T-helper 22 cell (primary cell): ENCODE measurements around the gene PLCB1.
"Not testable (repeated sequence)": the region's sequence is repeated elsewhere in the genome, so short reads cannot be mapped to it uniquely, and the experiment has no call there.

Experiments used
- DNase-seq: peaks from one replicate; pipeline ENCODE4 v3.0.0-alpha.2; 2020; ENCODE audit warnings: low read depth

PLCB1 gene

DNA sequence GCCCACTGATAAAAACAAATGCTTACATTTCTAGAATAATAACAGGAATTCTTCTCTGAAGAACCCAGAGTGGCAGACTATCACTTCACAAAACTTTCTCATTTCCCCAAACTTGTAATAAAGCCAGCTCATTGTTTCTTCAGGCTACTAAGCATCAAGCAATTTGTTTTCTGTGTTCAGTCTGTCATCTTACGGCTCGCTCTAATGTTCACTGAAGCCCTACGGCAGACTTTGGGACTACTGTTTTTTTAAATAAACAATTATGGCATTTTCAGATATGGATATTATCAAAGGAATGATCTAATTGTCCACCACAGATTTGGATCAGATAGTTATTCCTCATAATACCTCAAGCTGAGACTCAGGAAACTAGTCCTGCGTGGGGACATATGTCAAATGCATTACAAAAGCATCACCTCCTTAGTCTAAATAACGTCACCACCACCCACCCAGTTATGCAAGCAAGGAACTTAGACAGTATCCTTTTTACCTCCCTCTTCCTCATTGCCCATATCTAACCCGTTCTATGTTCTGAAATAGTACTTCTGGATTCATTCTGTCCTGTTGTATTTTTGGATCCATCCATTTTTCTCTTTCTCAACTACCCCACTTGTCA, 415.1 kb downstream of the PLCB1 start:
- DNase-seq = no peak

DNA sequence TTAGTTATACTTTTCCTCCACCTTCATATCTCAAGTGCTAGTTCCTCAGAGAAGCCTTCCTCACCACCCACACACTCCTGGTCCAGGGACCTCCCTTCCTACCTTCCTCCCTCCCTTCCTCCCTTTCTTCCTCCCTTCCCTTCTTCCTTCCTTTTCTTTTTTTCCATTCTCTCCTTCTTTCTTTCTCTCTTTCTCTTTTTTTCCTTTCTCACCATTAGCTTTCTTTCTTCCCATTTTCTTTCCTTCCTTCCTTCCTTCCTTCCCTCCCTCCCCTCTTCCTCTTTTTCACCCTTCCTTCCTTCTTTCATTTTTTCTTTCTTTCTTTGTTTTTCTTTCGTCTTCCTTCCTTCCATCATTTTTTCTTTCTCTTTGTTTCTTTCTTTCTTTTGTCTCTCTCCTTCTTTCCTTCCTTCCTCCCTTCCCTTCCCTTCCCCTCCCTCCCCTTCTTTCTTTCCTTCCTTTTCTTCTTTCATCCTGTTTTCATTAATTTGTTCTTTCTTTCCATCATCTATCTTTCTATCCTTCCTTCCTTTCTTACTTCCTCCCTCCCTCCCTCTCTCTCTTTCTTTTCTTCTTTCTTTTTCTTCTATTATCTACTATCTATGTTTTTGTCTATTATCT, 416.0 kb downstream of the PLCB1 start:
- DNase-seq = no peak

DNA sequence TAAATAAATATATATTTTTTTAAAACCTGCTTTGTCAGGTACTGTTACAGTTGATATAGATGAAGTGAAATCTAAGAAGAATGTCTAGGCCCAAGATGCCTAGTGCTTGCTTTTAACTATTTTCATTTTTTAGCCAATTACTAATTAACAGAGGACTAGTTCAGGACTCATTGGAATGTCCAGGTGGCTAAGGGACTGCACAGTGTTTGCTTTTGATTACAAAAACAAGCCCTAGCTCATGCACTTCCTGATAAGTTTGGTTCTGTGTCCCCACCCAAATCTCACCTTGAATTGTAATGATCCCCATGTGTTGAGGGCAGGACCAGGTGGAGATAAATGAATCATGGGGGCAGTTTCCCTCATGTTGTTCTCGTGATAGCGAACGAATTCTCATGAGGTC, 417.1 kb downstream of the PLCB1 start:
- DNase-seq = no peak

DNA sequence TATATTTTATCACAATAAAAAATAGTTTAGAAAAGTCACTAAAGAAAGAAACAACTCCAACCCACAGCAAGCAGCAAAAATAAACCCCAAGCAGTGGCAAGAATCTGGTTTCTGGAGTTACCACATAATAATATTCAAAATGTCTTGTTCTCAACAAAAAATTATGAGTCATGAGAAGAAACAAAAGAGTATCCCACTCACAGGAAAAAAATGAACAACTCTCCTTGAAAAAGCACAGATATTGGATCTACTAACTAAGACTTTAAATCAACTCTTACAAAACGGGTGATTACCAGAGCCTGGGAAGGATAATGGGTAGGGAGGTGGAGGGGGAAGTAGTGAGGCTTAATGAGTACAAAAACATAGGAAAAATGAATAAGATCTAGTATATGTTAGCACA, 425.6 kb downstream of the PLCB1 start:
- no peak for DNase-seq

DNA sequence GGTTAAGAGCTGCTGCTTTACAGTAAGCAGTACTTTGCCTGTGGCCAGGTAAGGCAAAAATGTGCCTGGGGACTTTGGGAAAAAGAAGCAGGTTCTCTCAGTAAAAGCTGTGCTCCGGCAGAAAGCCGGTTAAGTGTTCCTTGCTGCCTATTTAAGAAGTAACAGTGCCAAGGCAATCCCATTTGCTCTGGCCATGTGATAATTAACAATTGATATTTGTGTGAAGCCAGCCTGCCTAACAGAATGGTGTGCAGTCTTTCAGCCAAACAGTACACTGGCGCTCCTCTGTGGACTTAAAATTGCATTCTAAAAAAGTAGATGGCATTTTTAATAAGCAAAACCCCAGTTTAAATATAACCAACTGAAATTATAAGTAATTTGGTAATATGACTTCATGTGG, 430.3 kb downstream of the PLCB1 start:
- no peak for DNase-seq

DNA sequence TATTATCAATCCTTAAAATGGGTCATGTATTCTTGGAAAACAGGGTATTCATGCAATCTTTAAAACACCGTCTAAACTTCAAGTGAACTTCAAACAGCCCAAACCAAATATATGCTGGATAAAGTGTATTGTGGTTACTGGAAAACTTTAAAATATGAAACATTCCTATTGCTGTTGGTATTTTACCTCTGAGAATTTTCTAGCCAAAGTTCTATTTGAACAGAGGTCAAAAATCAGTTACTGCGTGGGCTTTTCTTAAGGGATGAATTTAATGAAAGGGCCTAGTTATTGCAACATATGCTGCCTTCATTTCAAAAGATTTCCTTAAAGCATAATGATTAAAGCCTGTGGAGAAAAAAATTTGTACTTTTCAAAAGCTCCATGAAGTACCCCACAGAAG, 436.0 kb downstream of the PLCB1 start:
- DNase-seq = no peak

DNA sequence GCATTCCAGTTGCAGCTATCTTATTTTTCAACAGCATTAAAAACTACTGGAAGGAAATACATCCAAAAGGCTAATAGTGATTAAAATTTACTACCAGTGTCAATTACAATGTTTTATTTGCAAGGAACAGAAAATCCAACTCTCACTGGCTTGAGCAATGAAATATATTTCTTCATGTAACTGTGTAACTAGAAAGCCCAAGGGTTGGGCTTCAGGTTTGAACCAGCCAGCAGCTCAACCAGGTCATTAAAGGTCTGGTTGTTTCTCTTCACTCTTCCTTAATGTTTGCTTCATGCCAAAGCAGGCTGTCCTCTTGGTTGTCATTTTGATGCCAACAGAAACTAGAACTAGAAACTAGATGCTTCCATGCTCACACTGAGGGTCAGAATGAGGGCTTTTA, 437.7 kb downstream of the PLCB1 start:
- DNase-seq = no peak

DNA sequence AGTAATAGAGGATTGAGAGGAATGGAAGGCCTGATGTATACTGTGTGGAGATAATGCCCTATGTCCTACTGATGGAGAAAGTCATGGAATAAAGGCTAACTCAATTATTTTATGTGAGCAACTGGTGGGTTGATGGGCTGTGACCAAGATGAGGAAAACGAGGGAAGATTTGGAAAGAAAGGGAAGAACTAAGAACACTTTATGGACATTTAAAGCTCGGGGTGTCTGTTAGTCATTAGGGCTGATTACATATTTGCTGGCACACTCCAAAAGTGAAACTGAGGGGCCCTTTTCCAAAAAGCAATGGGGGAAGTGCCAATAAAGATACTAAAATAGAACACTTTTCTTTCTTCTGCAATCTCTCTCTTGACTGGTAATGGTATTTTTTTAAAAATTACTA, 439.5 kb downstream of the PLCB1 start:
- no peak for DNase-seq

DNA sequence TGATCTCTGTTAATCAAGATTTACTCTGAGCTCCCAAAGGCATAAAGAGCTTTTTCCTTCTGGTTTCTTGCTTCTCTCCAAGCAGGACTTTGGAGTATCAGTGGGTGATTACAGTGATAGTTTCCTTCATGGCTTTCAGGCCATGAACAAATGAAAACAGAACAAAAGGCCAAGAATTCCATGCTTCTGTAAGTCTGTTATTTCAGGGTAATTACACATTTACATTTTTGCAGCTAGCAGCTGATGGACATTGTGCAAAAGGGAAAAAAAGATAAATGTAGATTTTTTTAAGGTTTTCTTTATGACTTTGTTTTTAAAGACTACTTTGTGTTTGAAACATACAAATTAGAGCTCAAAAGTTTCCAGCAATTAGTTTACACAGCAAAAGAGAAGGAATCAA, 441.6 kb downstream of the PLCB1 start:
- no peak for DNase-seq

DNA sequence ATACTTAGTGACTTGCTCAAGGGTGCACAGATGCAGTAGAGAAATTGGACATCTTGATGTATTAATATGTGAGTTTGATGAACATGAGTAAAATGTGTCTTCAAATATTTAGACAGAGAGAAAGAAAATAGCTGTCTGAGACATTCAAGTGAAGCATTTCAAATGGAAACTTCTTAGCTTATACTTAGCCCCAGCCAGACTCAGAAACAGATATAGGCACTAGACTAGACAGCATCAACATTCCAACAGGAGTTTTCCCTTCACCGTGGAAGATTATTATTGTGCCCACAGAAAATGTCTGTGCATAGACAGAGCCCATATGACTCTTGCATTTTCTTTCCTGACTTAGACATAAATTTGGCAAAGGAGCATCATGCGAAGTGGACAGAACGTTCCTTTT, 443.0 kb downstream of the PLCB1 start:
- no peak for DNase-seq

DNA sequence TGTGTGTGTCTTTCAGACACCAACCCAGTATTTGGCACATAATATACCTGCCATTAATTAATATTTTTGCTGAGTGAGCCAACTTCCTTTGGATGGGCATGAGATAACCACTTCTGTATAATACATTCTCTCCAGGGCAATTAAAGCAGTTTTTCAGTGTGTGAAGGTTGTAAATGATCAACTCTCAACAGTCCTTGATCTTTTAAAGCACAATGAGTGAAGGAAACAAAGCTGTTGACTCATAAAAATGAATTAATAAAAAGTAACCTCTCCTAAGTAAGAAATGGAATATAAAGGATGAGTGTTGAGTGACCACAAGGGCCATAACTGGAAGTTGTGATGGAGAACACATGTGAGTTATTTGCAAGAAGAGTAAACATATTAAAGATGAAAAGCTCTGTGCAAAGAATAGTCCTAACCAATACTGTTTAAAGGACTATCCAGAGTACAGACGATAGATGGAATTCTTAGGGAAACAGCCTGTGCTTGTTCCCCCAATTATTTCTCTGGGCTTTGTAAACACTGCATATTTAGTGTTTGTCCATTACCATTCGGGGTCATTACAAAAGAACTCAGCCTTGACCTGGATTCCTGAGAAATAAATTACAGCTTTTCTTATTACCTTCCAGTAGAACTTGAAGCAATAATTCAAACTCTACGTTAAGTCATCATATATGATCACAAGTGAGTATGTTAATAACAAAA, 446.2 kb downstream of the PLCB1 start:
- DNase-seq = no peak

DNA sequence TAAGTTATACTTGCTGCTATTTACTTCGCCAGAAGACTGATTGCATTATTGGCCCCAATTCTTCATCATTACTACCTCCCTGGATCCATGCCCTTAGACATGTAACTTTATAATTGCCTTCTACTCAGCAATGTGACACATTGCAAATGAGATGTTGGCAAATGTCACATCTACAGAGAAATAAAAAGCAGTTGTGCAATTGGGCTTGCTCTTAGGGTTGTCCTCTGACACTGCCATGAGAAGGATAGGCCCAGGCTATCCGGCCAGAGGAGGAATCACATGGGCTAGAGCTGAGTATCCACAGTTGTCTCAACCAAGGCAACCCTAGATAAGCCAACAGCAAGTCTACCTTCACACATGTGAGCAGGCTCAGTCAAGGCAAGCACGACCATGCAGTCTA, 447.0 kb downstream of the PLCB1 start:
- no peak for DNase-seq

DNA sequence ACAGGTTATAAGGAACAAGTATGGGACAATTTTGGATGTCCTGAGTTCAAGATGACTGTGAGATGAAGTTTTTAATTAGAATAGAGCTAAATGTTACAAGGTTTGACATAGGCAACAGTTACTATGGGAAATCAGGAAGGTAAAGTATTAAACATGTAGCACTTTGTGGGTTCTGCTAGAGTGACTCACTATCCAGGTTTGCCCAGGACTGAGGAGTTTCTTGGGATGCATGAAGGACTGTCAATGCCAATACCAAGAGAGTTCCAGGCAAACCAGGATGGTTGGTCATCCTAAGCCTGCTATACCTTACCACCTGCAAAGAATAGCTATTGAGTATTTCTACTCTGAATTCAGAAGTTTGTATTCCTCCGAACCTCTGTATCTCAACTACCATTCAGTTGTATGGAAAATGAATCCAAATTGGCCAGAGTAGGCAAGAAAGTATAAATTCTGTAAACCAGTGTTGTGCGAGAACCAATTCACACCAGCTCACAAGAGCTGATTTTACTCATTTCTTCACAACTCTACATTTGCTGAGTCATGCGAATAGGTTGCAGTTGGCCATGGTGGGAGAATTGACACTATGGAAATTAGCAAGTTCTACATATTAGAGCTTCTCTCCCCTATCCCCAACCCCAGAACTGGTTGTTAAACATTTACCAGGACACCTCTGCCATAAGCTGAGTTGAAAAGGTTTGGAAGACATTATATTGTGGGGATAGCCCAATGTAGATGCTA, 449.5 kb downstream of the PLCB1 start:
- no peak for DNase-seq

DNA sequence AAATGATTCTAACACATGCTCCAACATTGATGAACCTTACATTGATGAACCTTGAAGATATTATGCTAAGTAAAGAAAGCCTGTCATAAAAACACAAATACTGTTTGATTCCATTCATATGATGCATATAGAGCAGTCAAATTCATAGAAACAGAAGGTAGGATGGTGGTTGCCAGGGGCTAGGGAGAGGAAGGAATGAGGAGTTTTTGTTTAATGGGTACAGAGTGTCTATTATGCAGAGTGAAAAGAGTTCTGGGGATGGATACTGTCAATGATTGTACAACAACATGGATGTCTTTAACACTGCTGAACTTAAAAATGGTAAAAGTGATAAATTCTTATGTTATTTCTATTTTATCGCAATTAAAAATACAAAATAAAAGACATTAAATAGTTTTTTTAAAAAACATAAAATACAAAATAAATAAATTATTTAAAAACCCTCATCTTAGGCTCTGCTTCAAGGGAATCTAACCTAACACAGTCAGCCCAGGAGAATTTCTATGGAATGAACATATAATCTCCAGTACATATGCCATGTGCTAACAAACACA, 451.0 kb downstream of the PLCB1 start:
- DNase-seq = no peak

DNA sequence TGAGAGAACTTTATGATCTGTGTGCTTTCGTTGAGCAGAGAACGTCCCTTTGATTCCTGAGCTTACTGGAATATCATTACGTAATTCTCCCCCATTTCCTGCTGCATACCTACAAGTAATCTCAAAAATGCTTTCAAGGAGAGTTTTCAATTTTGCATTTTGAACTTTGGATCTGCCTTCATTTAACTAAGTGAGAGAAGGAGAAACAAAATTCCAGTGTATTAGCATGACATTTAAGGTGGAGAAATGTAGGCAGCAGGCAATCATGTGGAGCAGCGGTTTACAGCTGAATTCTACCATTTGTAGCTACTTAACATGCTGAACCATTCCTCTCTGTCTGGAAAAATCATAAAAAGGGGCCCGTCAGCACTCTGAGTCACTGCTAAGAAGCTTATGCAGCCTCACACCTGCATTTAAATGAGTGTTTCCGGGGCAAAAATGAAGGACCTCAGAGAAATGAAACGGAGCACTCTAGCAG, 451.5 kb downstream of the PLCB1 start:
- DNase-seq = no peak

DNA sequence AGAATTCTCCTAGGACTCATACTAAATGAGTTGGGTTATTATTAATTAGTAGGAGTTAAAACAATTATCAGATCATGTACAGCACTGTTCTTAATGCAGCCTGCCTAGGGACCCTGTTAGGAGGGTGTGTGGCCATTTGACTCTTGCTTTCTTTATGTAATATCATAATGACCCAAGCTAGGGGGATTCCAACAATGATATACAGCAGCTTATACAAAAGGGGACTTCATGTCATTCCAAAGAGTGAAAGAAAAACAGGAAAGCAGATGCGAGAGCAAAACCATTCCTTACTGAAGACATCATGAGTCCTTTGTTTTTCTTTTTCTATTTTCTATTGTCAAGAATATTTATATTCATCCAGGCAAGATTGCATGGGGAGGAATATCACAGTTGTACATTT, 455.2 kb downstream of the PLCB1 start:
- DNase-seq = no peak

DNA sequence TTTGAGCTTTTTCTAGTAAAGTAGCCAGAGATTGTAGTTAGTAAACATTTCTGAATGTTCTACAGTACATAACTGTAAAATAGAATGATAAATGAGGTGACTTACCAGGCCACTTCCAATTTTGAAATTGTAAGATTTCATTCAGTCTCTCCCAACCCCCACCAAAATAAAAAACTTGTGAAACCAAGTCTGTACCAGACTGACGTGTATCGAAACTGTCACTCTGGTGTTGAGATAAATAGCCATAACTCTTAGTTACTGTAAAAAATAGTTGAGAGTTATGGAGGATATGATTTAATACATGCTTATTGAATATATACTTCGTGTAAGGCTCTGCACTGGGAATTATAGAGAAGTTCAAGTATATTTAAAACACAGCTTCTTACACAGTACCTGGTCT, 455.7 kb downstream of the PLCB1 start:
- no peak for DNase-seq

DNA sequence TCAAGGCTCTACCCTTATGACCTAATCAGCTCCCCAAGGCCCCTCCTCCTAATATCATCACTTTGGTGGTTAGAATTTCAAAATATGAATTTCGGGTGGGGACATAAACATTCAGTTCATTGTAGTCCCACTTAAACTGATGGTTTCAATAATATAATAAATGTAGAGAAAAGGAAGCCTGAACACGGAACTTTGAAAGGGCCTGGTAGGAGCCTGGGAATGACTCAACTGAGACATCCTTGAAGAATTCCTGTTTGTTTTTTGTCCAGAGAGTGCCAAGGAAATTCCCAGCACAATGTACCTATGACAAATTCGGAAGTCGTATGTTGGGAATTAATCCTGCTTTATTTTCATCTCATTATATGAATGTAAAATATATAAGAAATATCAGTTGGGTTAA, 457.9 kb downstream of the PLCB1 start:
- no peak for DNase-seq

DNA sequence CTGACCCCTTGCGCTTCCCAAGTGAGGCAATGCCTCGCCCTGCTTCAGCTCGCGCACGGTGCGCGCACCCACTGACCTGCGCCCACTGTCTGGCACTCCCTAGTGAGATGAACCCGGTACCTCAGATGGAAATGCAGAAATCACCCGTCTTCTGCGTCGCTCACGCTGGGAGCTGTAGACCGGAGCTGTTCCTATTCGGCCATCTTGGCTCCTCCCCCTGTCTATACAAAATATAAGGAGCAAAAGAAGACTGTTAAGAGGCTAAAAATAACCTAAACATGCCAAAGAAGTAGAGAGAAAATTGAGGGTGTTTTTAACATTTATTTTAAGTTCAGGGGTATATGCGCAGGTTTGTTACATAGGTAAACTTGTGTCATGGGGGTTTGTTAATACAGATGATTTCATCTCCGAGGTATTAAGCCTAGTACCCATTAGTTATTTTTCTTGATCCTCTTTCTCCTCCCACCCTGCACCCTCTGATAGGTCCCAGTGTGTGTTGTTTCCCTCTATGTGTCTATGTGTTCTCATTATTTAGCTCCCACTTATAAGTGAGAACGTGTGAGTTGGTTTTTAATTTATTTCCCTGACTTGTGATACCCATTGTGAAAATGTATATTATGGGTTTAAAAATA, 469.0 kb downstream of the PLCB1 start:
- DNase-seq = not testable (repeated sequence)

DNA sequence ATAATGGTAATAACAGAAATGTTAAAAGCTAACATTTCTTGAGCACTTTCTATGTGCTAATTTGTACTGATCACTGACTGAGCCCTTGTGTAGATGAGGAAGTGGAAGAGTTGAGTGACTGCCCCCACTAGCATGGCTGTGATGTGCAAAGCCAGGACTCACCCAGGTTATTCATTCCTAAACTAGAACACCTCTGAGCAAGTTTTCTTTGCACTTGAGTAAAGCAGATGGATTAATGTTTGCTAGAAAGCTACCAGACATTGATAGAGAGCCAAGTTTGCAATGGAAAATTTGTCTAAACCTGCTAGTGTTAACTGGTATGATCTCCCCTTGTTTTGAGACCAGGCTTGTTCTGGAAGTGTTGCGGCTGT, 469.5 kb downstream of the PLCB1 start:
- DNase-seq = no peak

DNA sequence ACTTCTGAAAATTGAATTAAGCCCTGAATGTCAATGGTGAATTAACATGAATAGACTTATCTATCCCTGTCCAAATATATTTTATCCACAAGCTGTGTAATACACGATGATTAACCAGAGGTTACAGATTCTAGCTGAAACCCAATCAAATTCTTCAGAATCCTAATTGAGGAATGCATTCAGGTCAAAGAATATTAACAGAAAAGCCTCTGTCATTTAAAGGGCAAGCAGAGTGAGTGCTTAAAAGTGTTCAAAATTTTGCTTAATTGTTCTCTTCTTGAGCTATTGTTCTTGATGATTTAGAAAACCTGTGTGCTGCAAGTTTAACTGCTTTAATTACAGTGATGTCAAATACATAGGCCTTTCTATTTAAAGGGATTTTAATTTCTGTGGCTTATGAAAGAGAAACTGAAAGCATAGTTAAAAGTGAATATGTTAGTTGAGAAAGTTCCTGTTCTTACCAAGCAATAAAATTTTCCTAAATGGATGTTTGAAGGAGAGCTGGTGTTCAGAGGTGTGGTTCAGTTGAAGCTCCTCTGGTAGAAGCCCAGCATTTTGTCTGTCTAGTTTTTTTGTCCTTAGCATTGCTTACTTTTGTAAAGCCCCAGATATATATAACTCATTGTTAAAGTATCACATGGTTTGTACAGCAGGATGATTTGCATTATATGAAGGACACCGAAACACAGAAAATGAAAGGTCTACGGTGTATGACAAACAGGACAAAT, 470.5 kb downstream of the PLCB1 start:
- no peak for DNase-seq

DNA sequence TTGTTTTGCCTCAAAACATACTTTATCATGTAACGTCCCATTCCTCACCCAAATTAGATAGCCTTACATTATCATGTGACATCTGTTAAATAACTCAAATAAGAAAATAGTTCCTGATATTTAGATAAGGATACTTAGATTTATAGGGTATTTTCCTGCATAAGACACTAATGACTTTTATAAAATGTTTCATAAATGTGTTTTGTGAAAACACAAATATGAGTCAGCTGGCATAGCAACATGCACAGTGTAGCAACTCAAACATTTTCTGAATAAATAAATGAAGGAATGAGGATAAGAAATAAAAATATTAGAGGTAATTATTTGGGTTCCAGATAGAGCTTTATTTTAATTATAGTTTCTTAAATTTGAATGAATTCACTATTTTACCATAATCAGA, 476.4 kb downstream of the PLCB1 start:
- DNase-seq = no peak
